Bone marrow (tissue), 2 donors: Measurements from ENCODE around the gene ABAT.
A peak's percentile ranks its signal among the peaks of the same experiment; 100 is the strongest.
"Not testable (repeated sequence)": the region's sequence is repeated elsewhere in the genome, so short reads cannot be mapped to it uniquely, and the experiment has no call there.

ENCODE experiments used
- DNase-seq, 2 donors: peaks; one replicate each; lab custom pipeline; 2025; lab: John Stamatoyannopoulos, UW

The ABAT gene

GRCh38 chr16:8649829-8650554, 24.4 kb upstream of the ABAT start:
- DNase-seq: no peak

DNA sequence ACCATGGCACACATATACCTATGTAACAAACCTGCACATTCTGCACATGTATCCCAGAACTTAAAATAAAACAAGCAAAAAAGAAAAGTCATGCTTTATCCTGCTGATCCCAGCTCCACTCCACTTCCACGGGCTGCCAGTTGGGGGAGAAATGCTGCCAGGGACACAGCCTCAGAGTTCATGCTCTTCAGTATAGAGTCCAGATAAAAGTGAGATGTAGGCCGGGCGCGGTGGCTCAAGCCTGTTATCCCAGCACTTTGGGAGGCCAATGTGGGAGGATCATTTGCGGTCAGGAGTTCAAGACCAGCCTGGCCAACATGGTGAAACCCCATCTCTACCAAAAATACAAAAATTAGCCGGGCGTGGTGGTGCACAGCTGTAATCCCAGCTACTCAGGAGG, 22.5 kb upstream of the ABAT start:
- not testable (repeated sequence) for DNase-seq

DNA sequence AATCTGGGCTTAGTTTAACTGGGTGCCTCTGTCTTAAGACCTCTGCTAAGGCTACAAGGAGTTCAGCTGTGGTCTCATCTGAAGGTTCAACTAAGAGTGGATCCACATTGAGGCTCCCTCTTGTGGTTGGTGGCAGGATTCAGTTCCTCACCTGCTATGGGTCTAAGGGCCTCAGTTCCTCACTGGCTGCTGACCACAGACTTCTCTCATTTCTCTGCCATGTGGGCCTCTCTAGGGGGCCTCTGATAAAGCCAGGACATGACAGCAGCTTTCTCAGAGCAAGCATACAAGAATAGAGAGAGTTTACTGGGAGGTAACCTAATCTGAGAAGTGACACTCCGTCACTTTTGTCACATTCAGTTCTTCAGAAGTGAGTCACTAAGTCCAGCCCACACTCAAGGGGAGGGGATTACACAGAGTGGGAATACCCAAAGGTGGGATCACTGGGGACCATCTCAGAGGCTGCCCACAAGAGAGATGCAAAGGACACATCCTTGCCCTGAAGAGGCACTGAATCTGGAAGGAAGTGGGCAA, 19.2 kb upstream of the ABAT start:
- DNase-seq: peak in 1 of 2 donors; percentile 3

DNA sequence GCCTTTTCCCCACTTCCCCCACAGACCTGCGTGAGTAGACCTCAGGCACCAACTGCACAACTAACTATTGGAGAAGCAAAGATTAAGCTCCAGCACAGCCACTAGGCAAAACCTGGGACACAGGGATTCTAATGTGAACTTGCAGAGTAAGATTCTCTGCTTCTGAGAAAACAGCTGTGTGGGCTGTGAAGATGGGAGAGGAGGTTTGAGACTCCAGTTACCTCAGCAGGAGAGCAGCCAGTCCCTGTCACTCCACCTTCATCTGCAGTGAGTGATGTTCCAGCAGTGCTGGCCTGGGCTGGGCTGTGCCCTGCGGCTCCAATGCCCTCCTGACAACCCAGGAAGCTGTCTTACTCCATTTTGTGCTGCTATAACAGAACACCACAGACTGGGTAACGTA, 18.0 kb upstream of the ABAT start:
- no peak for DNase-seq

DNA sequence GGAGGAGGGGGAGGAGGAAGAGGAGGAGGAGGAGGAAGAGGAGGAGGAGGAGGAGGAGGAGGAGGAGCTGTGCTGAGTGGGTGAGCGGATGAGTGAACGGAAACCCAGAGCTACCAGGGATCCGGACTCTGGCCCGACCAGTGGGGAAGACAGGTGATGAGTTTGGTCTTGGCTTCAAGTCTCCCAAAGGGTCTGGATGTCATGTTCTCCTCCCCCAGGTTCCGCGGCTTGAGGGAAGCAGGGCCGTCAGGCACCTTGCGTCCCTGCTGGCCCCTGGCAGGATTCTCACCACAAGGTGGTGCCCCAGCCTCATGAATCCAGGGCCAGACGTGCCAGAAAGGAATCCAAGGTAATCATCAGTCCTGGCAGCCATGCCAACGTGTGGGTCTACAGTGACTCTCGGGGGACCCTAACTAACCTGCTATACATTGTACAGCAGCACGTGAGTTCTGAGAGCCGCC, 13.5 kb upstream of the ABAT start:
- peak in 1 of 2 donors; percentile 10 for DNase-seq

- no peak for DNase-seq
Measured at GRCh38 chr16:8661703-8662102, 12.7 kb upstream of the ABAT start.

DNA sequence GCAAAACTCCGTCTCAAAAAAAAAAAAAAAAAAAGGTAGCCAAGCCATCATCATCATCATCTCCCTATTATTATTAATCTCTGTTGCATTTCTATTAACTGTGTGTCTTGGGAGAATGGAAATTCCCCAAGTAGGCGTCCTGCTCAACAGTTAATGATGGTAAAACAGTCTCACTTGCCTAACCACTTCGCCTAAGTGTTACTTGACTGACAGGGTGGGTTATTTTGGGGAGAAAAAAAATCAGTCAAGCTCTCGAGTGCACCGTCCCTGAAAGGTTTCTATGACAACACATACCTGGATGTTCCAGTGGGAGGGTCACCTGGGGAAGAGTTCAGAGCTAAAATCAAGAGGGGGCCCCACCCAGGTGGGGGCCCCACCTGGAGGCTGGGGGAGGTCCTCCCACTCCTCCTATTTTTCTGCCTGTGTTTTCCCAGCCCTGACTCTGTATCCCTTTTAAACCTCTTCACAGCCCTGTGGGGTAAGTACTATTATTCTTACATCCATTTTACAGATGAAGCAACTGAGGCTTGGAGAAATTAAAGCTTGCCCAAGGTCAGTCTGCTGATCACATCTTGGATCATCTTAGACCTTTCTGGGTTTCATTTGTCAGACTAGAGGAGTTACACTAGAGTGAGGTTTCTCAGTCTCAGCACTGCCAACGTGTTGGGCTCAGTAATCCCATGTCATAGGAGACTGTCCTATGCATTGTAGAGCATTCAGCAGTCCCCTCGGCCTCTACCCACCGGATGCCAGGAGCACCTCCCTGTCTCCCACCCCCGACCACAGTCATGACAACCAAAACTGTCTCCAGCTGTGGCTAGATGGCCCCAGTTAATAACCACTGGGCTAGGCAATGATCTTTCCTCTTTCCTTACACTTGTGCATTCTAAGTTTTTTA, 11.0 kb upstream of the ABAT start:
- DNase-seq: no peak

DNA sequence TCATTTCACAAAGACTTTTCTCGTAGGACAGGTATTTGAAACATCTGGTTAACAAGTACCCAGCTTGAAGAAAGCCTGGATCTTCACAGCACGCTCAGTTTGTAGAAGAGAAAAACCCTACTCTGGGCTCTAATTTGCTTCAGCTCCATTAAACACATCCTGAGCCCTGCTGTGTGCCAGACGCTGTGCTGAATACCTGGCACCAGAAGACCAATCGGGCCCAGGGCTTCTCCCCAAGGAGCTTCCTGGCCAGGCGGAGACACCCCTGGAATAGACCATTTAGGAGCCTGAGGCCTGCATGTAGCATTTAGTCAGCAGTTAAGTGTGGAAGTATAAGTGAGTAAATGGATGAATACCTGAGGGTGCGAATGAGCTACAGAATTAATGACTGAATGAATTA, 8.9 kb upstream of the ABAT start:
- DNase-seq: no peak

GRCh38 chr16:8667492-8667891, 6.9 kb upstream of the ABAT start:
- DNase-seq: no peak

- DNase-seq: no peak
Measured at GRCh38 chr16:8668113-8668512, 6.3 kb upstream of the ABAT start.

GRCh38 chr16:8669481-8669880, 4.9 kb upstream of the ABAT start:
- no peak for DNase-seq

DNA sequence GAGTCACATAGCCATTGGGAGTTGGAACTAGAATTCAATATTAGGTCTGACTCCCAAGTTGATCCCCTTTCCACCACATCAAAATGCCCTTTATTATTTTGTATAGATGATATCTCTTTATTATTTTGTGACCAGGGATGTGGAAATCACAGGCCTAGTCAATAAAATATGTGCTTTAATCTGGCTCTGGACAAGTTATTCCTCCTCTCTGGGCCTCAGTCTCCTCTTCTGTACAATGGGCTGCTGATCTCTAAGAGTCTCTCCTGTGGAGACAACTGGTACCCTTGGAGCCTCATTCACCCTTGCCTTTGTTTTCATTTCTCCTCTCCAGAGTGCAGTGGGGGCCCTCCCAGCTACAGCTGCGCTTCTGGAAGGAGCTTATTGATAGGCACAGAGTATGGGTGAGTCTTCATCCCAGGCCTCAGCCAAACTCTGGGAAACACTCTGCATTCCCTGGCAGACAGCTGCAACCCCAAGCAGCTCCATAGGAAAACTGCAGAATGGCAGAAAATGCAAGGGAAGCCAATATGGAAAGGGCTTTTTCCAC, 4.3 kb upstream of the ABAT start:
- DNase-seq: no peak

DNA sequence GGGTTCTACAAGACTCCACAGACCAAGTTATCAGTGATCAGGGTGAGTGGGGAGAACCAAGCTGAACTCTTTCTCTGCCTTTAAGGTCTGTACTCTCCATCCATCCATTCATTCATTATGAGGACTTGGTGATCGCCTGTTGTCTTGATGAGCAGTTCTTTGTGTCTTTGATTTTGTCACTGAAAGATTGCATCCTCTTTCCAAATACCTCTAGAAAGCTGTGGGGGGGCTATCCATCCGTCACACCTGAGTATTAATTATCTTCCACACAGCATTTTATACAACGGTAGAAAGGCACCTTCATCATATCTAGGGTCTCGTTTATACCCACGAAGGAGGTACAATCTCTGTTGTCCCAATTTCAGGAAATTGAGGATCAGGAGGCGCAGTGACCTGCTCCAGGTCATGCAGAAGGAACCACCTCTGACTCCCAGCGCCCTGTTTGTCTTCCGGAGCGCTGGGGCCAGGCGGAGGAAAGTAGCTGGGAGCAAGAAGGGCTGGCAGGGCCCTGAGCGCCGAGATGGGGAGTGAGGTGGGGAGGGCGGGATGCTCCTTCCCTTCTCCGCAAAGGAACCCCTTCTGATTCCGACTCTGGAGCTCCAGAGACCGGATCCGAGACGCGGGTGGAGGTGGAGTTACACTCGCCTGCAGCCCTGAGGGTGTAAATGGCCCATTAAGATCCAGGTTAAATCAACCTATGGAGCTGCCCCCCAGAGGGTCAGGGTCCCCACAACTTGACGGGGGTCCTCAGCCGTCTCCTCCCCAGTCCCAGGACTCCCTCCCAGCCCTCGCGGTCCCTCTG, 605 bp upstream of the ABAT start:
- no peak for DNase-seq

DNA sequence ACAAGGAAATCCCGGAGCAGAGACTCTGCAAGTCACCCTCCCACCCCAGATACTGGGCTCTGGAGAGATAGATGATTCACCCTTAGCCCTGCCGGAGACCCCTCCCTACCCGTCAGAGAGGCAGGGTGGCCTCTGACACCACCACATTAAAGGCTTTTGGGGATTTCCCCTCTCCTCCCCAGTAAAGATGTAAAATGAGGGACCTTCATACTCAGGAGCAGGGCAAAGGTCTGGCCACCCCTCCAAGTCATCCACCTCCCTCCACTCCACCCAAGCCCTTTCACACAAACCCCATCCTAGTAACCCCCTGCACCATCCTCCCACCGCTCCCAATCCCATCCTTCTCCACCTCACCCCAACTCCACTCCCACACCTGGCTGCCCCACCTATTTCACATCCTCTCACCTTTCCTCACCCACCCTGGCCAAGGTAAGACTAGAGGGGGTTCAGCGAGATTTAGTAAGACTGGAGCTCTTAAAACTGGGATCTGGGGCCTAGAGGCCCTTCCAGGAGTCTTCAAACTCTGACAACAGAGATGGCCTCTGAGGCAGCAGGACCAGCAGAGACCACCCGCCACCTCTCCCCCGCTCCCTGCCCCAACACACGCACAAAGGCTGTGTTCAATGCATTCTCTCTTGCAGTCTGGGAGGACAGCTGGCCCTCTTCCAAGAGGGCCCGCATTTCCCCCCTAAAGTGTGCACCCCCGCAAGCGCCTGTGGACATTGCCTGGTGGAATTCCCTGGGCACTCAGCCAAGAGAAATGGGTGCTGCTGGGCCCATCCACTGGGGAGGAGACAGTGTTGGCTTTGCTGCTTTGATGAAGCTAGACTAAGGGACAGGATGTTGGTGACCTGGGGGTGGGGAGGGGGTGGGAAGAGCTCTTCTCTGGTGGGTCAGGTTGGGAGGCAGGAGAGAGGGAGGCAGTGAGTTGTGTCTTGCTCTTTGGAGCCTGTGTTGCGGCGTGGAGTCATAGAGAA, 1.1 kb downstream of the ABAT start:
- no peak for DNase-seq

DNA sequence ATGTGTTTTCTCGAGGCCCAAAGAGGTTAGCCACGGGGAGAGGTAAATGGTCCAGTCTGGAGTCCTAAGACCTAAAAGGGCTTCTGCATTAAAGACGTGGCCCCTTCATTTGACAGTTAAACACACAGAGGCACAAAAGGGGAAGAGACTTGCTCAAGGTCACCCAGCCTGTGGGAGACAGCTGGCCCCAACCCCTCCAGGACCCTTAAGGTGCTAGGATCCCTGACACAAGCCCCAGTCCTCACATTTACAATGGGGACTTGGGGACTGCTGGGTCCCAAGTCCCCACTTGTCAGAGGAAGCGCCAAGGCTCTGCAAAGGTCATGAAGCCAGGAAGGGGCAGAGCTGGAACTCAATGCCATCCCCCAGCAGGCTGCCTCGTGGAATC, 1.7 kb downstream of the ABAT start:
- DNase-seq: no peak

GRCh38 chr16:8676737-8677375, 2.4 kb downstream of the ABAT start:
- DNase-seq: no peak

- no peak for DNase-seq
Measured at GRCh38 chr16:8677481-8677880, 3.1 kb downstream of the ABAT start.

DNA sequence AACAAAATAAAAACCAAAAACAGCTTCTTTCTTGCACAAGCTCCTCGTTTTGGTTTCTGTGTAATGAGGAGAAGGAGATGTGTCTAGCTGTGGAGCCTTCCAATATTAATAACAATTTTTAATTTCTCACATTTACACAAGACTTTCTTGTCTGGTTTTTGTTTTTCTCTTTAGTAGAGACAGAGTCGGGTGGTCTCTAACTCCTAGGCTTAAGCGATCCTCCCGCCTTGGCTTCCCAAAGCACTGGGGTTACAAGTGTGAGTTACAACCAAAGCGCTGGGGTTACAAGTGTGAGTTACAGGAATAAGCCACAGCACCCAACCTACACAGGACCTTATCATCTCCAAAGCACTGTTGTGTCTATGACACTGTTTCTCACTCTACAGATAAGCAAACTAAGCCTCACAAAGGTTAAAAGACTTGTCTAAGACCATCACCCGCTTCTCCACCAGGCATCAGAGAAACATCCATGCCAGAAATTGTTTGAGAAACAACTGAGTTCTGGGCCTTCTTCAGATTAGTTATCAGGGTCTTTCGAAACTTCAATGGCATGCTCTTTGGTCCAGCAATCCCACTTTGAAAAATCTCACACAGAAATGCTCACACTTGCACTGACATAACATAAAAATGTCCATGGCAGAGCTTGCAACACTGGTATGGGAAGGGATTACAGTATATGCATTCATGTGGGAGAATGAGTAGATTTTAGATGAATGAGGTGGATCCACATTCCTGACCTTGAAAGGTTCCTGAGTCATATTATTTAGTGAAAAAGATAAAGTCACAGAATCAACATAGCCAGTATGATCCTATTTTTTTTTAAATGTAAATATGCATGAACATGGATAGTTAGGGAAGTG, 3.9 kb downstream of the ABAT start:
- no peak for DNase-seq

GRCh38 chr16:8679151-8679550, 4.7 kb downstream of the ABAT start:
- DNase-seq: no peak
